PFSK-1 (cell line): ENCODE results near the gene PRKAG2.

Experiments
- FOXP2 ChIP-seq: optimal IDR thresholded peaks from 2 replicates; pipeline ENCODE3; 2011; ENCODE audit warnings: borderline replicate concordance, control low read depth, inconsistent platforms; ENCODE audit not compliant: insufficient read depth; ENCODE audit errors: extremely low read length, extremely low read depth
- POLR2AphosphoS5 ChIP-seq: IDR thresholded peaks from 2 replicates; pipeline ENCODE4 v1.6.1; 2012; ENCODE audit warnings: low read depth, mild to moderate bottlenecking, control low read depth, low read length, moderate library complexity
- SIN3A ChIP-seq: IDR thresholded peaks from 2 replicates; pipeline ENCODE4 v1.6.1; 2012; ENCODE audit warnings: mild to moderate bottlenecking, low read length, moderate library complexity, borderline replicate concordance; ENCODE audit not compliant: insufficient read depth
- TAF1 ChIP-seq: IDR thresholded peaks from 2 replicates; pipeline ENCODE4 v1.6.1; 2012; ENCODE audit warnings: low read length, control low read depth, borderline replicate concordance; ENCODE audit not compliant: insufficient read depth
- TF ChIP-seq, protein P1 (sequence below), 2 experiments: IDR thresholded peaks; 2 replicates each; pipeline versions ENCODE4 v1.6.1 to v1.8.0; 2011 to 2012; ENCODE audit warnings: low read depth in 2 of 2, low read length in 2 of 2, control low read depth in 1 of 2, inconsistent platforms in 1 of 2, mild to moderate bottlenecking in 1 of 2, moderate library complexity in 1 of 2; ENCODE audit not compliant: insufficient read depth in 1 of 2

PRKAG2 gene

DNA sequence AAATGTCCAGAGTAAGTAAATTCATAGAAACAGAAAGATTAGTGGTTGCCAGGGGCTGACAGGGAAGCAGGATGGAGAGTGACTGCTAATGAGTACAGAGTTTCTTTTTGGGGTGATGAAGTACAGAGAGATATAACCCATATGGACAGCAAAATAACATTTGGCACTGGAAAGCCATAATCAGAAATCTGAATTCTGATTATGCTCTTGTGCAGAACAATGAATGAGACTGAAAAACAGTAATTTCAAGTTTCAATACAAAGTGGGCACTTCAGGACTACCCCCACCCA lies 361.7 kb downstream of the PRKAG2 start:
- no peak for TF ChIP-seq FOXP2

DNA sequence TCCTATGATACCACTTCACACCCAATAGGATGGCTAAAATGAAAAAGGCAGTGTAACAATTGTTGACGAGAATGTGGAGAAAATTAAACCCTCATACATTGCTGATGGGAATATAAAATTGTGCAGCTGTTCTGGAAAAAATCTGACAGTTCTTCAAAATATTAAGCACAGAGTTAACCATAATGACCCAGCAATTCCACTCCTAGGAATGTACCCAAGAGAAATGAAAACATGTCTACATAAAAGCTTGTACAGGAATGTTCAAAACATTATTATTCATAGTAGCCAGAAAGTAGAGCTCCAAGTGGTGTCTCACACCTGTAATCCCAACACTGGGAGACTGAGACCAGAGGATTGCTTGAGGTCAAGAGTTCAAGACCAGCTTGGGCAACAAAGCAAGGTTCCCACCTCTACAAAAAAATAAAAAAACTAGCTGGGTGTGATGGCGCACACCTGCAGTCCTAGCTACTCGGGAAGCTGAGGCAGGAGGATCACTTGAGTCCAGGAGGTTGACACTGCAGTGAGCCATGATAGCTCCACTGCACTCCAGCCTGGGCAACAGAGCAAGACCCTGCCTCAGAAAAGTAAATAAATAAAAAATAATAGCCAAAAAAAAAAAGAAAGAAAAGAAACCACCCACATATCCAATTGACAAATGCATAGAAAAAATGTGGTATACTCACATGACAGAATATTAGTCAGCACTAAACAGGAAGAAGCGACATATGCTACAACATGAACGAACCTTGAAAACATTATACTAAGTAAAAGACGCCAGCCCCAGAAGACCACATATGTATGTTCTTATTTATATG lies 362.2 kb downstream of the PRKAG2 start:
- no peak for TF ChIP-seq FOXP2
- TF ChIP-seq SIN3A = no peak
- no peak for TF ChIP-seq TAF1
- no peak for TF ChIP-seq POLR2AphosphoS5
- TF ChIP-seq, protein P1, sequence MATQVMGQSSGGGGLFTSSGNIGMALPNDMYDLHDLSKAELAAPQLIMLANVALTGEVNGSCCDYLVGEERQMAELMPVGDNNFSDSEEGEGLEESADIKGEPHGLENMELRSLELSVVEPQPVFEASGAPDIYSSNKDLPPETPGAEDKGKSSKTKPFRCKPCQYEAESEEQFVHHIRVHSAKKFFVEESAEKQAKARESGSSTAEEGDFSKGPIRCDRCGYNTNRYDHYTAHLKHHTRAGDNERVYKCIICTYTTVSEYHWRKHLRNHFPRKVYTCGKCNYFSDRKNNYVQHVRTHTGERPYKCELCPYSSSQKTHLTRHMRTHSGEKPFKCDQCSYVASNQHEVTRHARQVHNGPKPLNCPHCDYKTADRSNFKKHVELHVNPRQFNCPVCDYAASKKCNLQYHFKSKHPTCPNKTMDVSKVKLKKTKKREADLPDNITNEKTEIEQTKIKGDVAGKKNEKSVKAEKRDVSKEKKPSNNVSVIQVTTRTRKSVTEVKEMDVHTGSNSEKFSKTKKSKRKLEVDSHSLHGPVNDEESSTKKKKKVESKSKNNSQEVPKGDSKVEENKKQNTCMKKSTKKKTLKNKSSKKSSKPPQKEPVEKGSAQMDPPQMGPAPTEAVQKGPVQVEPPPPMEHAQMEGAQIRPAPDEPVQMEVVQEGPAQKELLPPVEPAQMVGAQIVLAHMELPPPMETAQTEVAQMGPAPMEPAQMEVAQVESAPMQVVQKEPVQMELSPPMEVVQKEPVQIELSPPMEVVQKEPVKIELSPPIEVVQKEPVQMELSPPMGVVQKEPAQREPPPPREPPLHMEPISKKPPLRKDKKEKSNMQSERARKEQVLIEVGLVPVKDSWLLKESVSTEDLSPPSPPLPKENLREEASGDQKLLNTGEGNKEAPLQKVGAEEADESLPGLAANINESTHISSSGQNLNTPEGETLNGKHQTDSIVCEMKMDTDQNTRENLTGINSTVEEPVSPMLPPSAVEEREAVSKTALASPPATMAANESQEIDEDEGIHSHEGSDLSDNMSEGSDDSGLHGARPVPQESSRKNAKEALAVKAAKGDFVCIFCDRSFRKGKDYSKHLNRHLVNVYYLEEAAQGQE (IDR thresholded peaks at IDR 0.05; ENCODE audit: insufficient read depth in 1 of 2, low read depth in 2 of 2, low read length in 2 of 2) = no peak

DNA sequence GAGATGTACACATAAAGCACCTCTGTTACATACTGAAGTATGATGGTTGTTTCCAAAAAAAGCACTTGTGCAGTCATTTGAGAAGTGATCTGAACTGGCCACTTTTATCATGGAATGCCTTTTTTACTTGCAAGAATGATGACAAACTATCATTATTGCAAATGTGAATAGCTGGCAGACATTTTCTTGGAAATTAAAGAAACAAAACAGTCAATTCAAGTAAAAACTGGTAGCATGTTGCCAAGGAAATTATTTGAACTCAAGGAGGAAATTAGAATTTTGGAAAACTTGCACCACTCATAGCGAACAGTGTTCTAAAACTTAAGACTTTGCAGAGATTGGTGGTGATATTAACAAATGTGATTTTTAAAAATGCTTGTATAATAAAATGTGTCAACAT lies 363.8 kb downstream of the PRKAG2 start:
- no peak for TF ChIP-seq FOXP2
- TF ChIP-seq POLR2AphosphoS5 = no peak
- TF ChIP-seq SIN3A = no peak
- no peak for TF ChIP-seq TAF1
- TF ChIP-seq, protein P1 (IDR thresholded peaks at IDR 0.05; ENCODE audit: insufficient read depth in 1 of 2, low read depth in 2 of 2, low read length in 2 of 2) = no peak

DNA sequence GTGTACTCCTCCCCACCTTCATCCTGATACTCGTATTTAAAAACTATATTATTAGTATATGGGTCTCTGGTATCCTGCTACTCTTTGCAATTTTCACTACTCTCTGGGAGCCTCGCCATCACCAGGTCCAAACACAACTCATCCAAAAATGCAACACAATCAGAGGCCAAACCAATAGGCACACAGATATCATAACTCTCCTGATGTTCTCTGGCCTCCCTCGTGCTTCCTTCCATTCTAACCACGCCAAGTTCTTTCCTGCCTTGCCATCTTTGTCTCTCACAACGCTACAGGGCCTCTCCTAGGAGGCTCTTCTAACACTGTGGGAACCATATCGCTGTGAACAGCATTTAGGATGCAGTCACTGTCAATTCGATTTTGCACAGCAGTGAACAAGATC lies 364.6 kb downstream of the PRKAG2 start:
- TF ChIP-seq, protein P1 (IDR thresholded peaks at IDR 0.05; ENCODE audit: insufficient read depth in 1 of 2, low read depth in 2 of 2, low read length in 2 of 2) = no peak
- TF ChIP-seq FOXP2 = no peak
- TF ChIP-seq TAF1 = no peak
- TF ChIP-seq POLR2AphosphoS5 = no peak
- TF ChIP-seq SIN3A = no peak

DNA sequence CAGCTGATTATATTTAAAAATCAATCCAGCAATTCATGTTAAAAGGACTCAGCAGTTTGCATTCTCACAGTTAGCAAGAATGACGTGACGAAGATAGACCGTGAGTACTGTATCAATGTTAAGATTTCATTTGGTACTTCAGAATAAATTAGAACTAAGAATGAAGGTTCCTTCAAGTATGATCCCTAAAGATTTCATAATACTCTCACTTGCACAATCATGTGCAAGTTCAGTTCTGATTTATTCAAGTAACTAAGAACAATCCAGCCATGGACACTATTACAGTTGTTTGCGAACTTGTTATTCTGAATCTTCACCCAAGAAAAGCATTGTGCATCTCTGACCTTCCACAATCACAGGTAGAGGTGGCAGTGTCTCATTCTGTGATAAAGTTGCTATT lies 365.0 kb downstream of the PRKAG2 start:
- TF ChIP-seq POLR2AphosphoS5 = no peak
- TF ChIP-seq TAF1 = no peak
- TF ChIP-seq, protein P1 (IDR thresholded peaks at IDR 0.05; ENCODE audit: insufficient read depth in 1 of 2, low read depth in 2 of 2, low read length in 2 of 2) = no peak
- TF ChIP-seq SIN3A = no peak
- TF ChIP-seq FOXP2 = no peak
